Neural crest cell (in vitro differentiated cells): ENCODE measurements around the gene PAQR4. TPM values are rescaled to one million over a fixed set of nuclear protein-coding genes. Genes with fewer than 3 reads are reported as not detected.
"Not testable (repeated sequence)": the region's sequence is repeated elsewhere in the genome, so short reads cannot be mapped to it uniquely, and the experiment has no call there.

Source experiments
- DNase-seq: peaks from one replicate; pipeline ENCODE4 v3.0.0; 2021; ENCODE audit warnings: low read depth, mixed read lengths, low spot score
- H3K27ac Mint-ChIP-seq: one replicate; pipeline ENCODE4 v1.8.0; 2021; ENCODE audit warnings: mild to moderate bottlenecking, mixed read lengths; ENCODE audit not compliant: unreplicated experiment
- H3K27me3 Mint-ChIP-seq: 2 replicates; pipeline ENCODE4 v1.8.0; 2021; ENCODE audit warnings: low read depth, mild to moderate bottlenecking, mixed read lengths
- H3K36me3 Mint-ChIP-seq: 2 replicates; pipeline ENCODE4 v1.8.0; 2021; ENCODE audit warnings: low read depth, mild to moderate bottlenecking, mixed read lengths
- H3K4me1 Mint-ChIP-seq: 2 replicates; pipeline ENCODE4 v1.8.0; 2021; ENCODE audit warnings: mixed read lengths
- H3K4me3 Mint-ChIP-seq: one replicate; pipeline ENCODE4 v1.8.0; 2021; ENCODE audit warnings: mild to moderate bottlenecking, mixed read lengths
- H3K9me3 Mint-ChIP-seq: 2 replicates; pipeline ENCODE4 v1.8.0; 2021; ENCODE audit warnings: mixed read lengths
- CTCF ChIP-seq: fragments of 200-600 bp; sonication (generic); conservative IDR thresholded peaks from 2 replicates; pipeline ENCODE4 v1.5.0; 2021; ENCODE audit warnings: antibody characterized with exemption, mild to moderate bottlenecking
- total RNA-seq: library from RNA; stranded (reverse); gene quantifications from 2 replicates; pipeline ENCODE4 v1.2.1, GENCODE V29; 2021

Gene PAQR4
- total RNA-seq, 1 donor from 2014 or later: 53.4 TPM

GRCh38 chr16:2930236-2930635 lies 38.9 kb upstream of the PAQR4 start:
- H3K4me1 Mint-ChIP-seq: peaks cover 9% of the 10 kb centered on the region
- H3K27me3 Mint-ChIP-seq: no peaks in the 10 kb centered on the region
- H3K27ac Mint-ChIP-seq: no peak overlapping the region
- no peak overlapping the region for H3K4me3 Mint-ChIP-seq
- H3K9me3 Mint-ChIP-seq: no peaks in the 10 kb centered on the region
- DNase-seq: no peak
- no peaks in the 10 kb centered on the region for H3K36me3 Mint-ChIP-seq
- TF ChIP-seq CTCF: no peak

GRCh38 chr16:2931231-2931914 lies 37.8 kb upstream of the PAQR4 start:
- not testable (repeated sequence) for H3K27ac Mint-ChIP-seq, DNase-seq, H3K36me3 Mint-ChIP-seq, H3K27me3 Mint-ChIP-seq, H3K9me3 Mint-ChIP-seq, H3K4me1 Mint-ChIP-seq, H3K4me3 Mint-ChIP-seq

- Mint-ChIP-seq H3K9me3 (no peaks in the 10 kb centered on the region), H3K4me3 (no peak overlapping the region), H3K36me3 (no peaks in the 10 kb centered on the region), H3K4me1 (no peaks in the 10 kb centered on the region), H3K27ac (no peak overlapping the region), H3K27me3 (no peaks in the 10 kb centered on the region)
- no peak for TF ChIP-seq CTCF
- DNase-seq: no peak
Observed at GRCh38 chr16:2933136-2933535, 36.0 kb upstream of the PAQR4 start.

- Mint-ChIP-seq H3K27me3 (no peaks in the 10 kb centered on the region), H3K4me1 (no peaks in the 10 kb centered on the region), H3K9me3 (no peaks in the 10 kb centered on the region), H3K4me3 (no peak overlapping the region), H3K36me3 (no peaks in the 10 kb centered on the region), H3K27ac (no peak overlapping the region)
- no peak for DNase-seq
- TF ChIP-seq CTCF: no peak
Observed at GRCh38 chr16:2933701-2934100, 35.4 kb upstream of the PAQR4 start.

GRCh38 chr16:2934450-2934849 lies 34.7 kb upstream of the PAQR4 start:
- TF ChIP-seq CTCF: no peak
- no peak for DNase-seq
- Mint-ChIP-seq H3K36me3 (no peaks in the 10 kb centered on the region), H3K4me3 (no peak overlapping the region), H3K27ac (no peak overlapping the region), H3K4me1 (no peaks in the 10 kb centered on the region), H3K9me3 (no peaks in the 10 kb centered on the region), H3K27me3 (no peaks in the 10 kb centered on the region)

- Mint-ChIP-seq H3K27me3 (no peaks in the 10 kb centered on the region), H3K4me1 (no peaks in the 10 kb centered on the region), H3K36me3 (no peaks in the 10 kb centered on the region), H3K4me3 (no peak overlapping the region), H3K27ac (no peak overlapping the region), H3K9me3 (no peaks in the 10 kb centered on the region)
- TF ChIP-seq CTCF: no peak
- no peak for DNase-seq
Observed at GRCh38 chr16:2936436-2937011, 32.6 kb upstream of the PAQR4 start.
